DND-41 (cell line): ENCODE results near the gene MANBA.

ENCODE experiments used
- CTCF ChIP-seq: IDR thresholded peaks from 2 replicates; pipeline ENCODE4 v1.5.1; 2012; ENCODE audit warnings: borderline replicate concordance, low read length, moderate library complexity, mild to moderate bottlenecking; ENCODE audit not compliant: poor library complexity, severe bottlenecking; ENCODE audit errors: extremely low read depth
- EZH2 ChIP-seq: IDR thresholded peaks from 3 replicates; pipeline ENCODE4 v1.6.1; 2012; ENCODE audit warnings: borderline replicate concordance, low read depth, mild to moderate bottlenecking, moderate library complexity, low read length, inconsistent platforms; ENCODE audit not compliant: severe bottlenecking

GRCh38 chr4:102774254-102774653 lies 13.5 kb upstream of the MANBA start:
- TF ChIP-seq CTCF = no peak
- TF ChIP-seq EZH2 = no peak
